ENCODE results near the gene RFESD.
"Not testable (repeated sequence)": the region's sequence is repeated elsewhere in the genome, so short reads cannot be mapped to it uniquely, and the experiment has no call there.

RFESD gene

DNA sequence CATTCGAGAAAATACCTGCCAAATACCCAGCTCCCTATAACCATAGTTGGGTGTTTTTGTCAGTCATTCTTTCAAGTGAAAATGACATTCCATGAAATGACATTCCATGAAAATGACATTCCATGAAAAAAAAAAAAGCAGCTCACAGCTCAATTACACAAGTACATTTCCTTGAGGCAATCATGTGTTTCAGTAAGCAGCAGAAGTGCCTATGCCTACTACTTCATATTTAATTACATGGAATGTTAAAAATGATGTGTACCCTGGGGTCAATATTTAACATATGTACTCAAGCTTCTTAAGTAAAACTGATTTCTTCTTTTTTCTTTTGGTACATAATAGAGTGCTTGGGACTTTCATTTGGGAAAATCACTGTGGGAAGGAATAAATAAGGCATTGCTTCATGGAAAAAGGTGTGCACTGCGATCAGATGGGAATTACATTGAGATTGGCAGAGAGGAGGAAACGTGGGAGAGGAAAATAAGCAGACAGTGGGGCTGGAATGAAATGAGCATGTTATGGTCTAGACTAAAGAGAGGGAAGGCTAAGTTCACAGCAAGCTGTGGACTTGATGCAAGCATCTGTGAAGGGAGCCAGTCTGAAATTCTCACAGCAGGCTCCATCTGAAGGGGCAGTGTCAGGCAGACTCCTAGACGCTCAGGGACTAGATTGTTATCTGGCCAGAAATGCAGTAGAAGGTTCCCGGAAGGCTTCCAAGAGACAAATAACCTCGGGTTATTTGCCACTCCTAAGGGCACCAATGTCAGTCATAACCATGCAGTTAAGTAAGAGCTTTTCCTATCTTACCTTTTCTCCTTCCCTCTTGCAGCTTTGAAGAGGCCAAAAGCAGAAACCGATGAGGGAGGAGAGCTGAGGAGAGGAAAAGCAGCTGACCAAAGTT is 51.5 kb downstream of the RFESD start:
- Histone ChIP-seq H3K27me3 (ENCODE audit: low read depth, low read length) (no peaks in the 10 kb centered on the region), H3K36me3 (replicated peaks; ENCODE audit: low read depth, low read length) (no peaks in the 10 kb centered on the region), H3K4me2 (ENCODE audit: low read length) (no peak overlapping the region), H4K20me1 (ENCODE audit: insufficient read depth, low read length) (no peaks in the 10 kb centered on the region), H3K79me2 (ENCODE audit: low read length) (no peaks in the 10 kb centered on the region), H3K4me3 (ENCODE audit: low read length) (no peak overlapping the region), H3K4me1 (ENCODE audit: low read length) (no peaks in the 10 kb centered on the region), H2AFZ (ENCODE audit: low read depth, low read length) (no peak overlapping the region), H3K9ac (ENCODE audit: low read length) (no peak overlapping the region), H3K27ac (ENCODE audit: low read length) (no peak overlapping the region), H3K9me3 (ENCODE audit: insufficient read depth, low read length) (no peaks in the 10 kb centered on the region)
- TF ChIP-seq EZH2phosphoT487 (IDR thresholded peaks at IDR 0.05; ENCODE audit: low read depth): no peak
- TF ChIP-seq, protein P1, sequence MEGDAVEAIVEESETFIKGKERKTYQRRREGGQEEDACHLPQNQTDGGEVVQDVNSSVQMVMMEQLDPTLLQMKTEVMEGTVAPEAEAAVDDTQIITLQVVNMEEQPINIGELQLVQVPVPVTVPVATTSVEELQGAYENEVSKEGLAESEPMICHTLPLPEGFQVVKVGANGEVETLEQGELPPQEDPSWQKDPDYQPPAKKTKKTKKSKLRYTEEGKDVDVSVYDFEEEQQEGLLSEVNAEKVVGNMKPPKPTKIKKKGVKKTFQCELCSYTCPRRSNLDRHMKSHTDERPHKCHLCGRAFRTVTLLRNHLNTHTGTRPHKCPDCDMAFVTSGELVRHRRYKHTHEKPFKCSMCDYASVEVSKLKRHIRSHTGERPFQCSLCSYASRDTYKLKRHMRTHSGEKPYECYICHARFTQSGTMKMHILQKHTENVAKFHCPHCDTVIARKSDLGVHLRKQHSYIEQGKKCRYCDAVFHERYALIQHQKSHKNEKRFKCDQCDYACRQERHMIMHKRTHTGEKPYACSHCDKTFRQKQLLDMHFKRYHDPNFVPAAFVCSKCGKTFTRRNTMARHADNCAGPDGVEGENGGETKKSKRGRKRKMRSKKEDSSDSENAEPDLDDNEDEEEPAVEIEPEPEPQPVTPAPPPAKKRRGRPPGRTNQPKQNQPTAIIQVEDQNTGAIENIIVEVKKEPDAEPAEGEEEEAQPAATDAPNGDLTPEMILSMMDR (IDR thresholded peaks at IDR 0.05; ENCODE audit: low read depth, low read length): no peak

DNA sequence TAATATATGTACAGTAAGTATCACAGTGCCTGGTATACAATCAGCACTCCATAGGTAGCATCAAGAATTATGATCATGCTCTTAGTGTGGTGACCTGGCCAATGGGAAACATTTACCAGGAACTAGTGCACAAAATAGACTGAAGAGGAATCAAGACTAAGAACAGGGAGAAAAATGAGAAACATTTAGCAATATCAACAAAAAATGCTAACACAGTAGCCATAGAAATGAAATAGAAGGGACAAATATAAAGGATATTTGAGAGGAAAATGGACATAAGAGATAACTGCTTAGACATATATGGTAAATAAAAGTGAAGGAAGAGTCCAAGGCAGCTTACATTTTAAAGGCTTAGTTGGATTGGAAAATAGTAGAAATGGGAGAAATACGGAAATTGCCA is 52.8 kb downstream of the RFESD start:
- Histone ChIP-seq H4K20me1 (ENCODE audit: insufficient read depth, low read length) (no peaks in the 10 kb centered on the region), H2AFZ (ENCODE audit: low read depth, low read length) (no peak overlapping the region), H3K79me2 (ENCODE audit: low read length) (no peaks in the 10 kb centered on the region), H3K4me3 (ENCODE audit: low read length) (no peak overlapping the region), H3K27me3 (ENCODE audit: low read depth, low read length) (no peaks in the 10 kb centered on the region), H3K9ac (ENCODE audit: low read length) (no peak overlapping the region), H3K27ac (ENCODE audit: low read length) (no peak overlapping the region), H3K9me3 (ENCODE audit: insufficient read depth, low read length) (no peaks in the 10 kb centered on the region), H3K4me2 (ENCODE audit: low read length) (no peak overlapping the region), H3K4me1 (ENCODE audit: low read length) (no peaks in the 10 kb centered on the region), H3K36me3 (replicated peaks; ENCODE audit: low read depth, low read length) (no peaks in the 10 kb centered on the region)
- no peak for TF ChIP-seq EZH2phosphoT487 (IDR thresholded peaks at IDR 0.05; ENCODE audit: low read depth)
- TF ChIP-seq, protein P1 (IDR thresholded peaks at IDR 0.05; ENCODE audit: low read depth, low read length): no peak

DNA sequence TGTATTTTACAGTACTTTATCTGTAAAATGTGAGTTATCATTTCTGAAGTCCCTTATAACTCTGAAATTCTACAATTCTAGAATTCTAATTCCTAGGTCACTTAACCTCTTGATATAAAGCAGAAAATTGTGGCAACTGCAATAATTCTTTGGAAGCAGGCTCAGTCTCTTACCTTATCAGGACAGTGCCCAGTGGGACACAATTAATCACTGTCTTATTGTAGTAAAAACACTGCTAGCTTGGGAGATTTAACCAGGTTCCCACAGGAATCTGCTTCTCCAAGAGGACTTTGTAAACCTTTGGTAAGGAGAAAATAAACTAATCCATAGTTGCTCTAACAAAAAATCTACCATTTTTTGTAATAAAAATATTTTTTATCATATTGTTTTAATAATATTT is 54.5 kb downstream of the RFESD start:
- Histone ChIP-seq H3K4me1 (ENCODE audit: low read length) (no peaks in the 10 kb centered on the region), H3K4me2 (ENCODE audit: low read length) (no peak overlapping the region), H3K4me3 (ENCODE audit: low read length) (no peak overlapping the region), H3K27ac (ENCODE audit: low read length) (no peak overlapping the region), H2AFZ (ENCODE audit: low read depth, low read length) (no peak overlapping the region), H4K20me1 (ENCODE audit: insufficient read depth, low read length) (no peaks in the 10 kb centered on the region), H3K36me3 (replicated peaks; ENCODE audit: low read depth, low read length) (no peaks in the 10 kb centered on the region), H3K9ac (ENCODE audit: low read length) (no peak overlapping the region), H3K9me3 (ENCODE audit: insufficient read depth, low read length) (no peaks in the 10 kb centered on the region), H3K27me3 (ENCODE audit: low read depth, low read length) (no peaks in the 10 kb centered on the region), H3K79me2 (ENCODE audit: low read length) (no peaks in the 10 kb centered on the region)
- TF ChIP-seq, protein P1 (IDR thresholded peaks at IDR 0.05; ENCODE audit: low read depth, low read length): no peak
- TF ChIP-seq EZH2phosphoT487 (IDR thresholded peaks at IDR 0.05; ENCODE audit: low read depth): no peak

DNA sequence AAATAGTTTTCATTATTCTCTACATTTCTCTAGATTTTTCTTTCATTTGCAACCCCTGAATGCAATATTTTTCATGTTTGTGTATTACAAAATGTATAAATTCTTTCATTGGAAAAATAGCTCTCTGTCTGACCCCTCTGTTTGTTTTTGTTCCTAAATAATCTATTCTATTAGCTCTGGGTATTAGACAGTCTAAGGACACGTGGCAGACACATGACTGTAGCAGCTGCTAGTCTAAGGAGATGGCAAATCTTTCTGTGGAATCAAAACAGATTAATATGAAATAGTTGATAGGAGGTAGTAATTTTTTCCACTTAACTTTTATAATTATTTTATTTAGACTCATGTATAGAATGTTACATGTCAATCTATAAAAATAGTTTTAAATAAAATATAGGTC is 57.6 kb downstream of the RFESD start:
- Histone ChIP-seq H2AFZ (ENCODE audit: low read depth, low read length) (no peak overlapping the region), H3K9me3 (ENCODE audit: insufficient read depth, low read length) (no peaks in the 10 kb centered on the region), H3K27ac (ENCODE audit: low read length) (no peak overlapping the region)

DNA sequence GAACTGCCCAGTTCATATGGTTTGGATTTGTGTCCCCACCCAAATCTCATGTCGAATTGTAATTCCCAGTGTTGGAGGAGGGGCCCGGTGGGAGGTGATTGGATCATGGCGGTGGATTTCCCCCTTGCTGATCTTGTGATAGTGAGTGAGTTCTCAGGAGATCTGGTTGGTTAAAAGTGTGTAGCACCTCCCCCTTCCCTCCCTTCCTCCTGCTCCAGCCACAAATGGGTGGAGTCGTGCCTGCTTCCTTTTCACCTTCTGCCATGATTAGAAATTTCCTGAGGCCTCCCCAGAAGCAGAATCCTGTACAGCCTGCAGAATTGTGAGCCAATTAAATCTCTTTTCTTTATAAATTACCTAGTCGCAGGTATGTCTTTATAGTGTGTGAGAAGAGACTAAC is 59.6 kb downstream of the RFESD start:
- not testable (repeated sequence) for H3K27me3 ChIP-seq (ENCODE audit: low read depth, low read length); H3K4me2 ChIP-seq (ENCODE audit: low read length); H3K9me3 ChIP-seq (ENCODE audit: insufficient read depth, low read length); H4K20me1 ChIP-seq (ENCODE audit: insufficient read depth, low read length); H3K27ac ChIP-seq (ENCODE audit: low read length); H3K79me2 ChIP-seq (ENCODE audit: low read length); H3K36me3 ChIP-seq (replicated peaks; ENCODE audit: low read depth, low read length); H3K4me3 ChIP-seq (ENCODE audit: low read length); H3K4me1 ChIP-seq (ENCODE audit: low read length); H3K9ac ChIP-seq (ENCODE audit: low read length); H2AFZ ChIP-seq (ENCODE audit: low read depth, low read length)

More for the DNA sequence above, 57.6 kb downstream of the RFESD start:
- Histone ChIP-seq H3K4me3 (ENCODE audit: low read length) (no peak overlapping the region), H3K9ac (ENCODE audit: low read length) (no peak overlapping the region), H3K27me3 (ENCODE audit: low read depth, low read length) (no peaks in the 10 kb centered on the region), H3K79me2 (ENCODE audit: low read length) (no peaks in the 10 kb centered on the region), H4K20me1 (ENCODE audit: insufficient read depth, low read length) (no peaks in the 10 kb centered on the region), H3K4me2 (ENCODE audit: low read length) (no peak overlapping the region), H3K4me1 (ENCODE audit: low read length) (no peaks in the 10 kb centered on the region), H3K36me3 (replicated peaks; ENCODE audit: low read depth, low read length) (no peaks in the 10 kb centered on the region)
- TF ChIP-seq, protein P1 (IDR thresholded peaks at IDR 0.05; ENCODE audit: low read depth, low read length): no peak
- TF ChIP-seq EZH2phosphoT487 (IDR thresholded peaks at IDR 0.05; ENCODE audit: low read depth): no peak
